NK-92 (cell line): ENCODE measurements around the gene USH1G.
"Not testable (repeated sequence)": the region's sequence is repeated elsewhere in the genome, so short reads cannot be mapped to it uniquely, and the experiment has no call there.

Source experiments
- DNase-seq: peaks from one replicate; lab custom pipeline; 2025; ENCODE audit not compliant: unreplicated experiment; lab: John Stamatoyannopoulos, UW

The USH1G gene

DNA sequence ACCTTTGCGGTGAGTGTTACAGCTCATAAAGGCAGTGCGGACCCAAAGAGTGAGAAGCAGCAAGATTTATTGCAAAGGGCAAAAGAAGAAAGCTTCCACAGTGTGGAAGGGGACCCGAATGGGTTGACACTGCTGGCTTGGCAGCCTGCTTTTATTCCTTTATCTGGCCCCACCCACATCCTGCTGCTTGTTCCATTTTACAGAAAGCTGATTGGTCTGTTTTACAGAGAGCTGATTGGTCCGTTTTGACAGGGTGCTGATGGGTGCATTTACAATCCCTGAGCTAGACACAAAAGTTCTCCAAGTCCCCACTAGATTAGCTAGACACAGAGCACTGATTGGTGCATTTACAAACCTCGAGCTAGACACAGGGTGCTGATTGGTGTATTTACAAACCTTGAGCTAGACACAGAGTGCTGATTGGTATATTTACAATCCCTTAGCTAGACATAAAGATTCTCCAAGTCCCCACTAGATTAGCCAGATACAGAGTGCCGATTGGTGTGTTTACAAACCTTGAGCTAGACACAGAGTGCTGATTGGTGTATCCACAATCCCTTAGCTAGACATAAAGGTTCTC lies 16.8 kb downstream of the USH1G start:
- not testable (repeated sequence) for DNase-seq

DNA sequence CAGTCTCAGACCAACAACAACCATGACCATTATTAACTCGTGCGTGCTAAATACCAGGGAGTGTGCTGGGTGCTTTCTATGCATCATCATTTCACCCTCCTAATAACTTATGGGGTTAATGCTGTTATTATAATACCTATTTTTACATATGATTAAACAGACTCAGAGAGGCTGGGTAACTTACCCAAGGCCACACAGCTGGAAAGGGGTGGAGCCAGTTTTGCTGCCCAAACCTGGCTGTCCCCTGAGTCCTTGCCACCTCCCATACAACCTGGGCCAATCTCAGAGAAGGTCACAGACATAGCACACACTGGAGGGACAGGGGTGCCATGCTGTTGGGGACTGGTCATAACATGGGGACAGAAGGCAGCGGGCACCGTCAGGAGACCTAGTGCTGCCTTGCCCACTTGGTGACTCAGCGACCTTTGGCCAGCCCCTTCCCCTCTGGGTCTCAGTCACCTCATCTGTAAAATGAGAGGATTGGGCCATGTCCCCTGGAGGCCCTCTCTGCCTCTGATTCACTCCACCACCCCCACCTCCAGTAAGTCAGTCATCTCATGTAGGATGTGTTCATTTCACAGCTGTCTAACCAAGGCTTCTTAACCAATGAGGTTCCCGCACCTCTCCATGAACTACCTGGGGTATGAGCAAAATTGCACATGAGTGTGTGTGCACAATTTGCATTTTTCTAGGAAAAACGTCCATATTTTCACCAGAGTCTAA lies 18.2 kb downstream of the USH1G start:
- no peak for DNase-seq

DNA sequence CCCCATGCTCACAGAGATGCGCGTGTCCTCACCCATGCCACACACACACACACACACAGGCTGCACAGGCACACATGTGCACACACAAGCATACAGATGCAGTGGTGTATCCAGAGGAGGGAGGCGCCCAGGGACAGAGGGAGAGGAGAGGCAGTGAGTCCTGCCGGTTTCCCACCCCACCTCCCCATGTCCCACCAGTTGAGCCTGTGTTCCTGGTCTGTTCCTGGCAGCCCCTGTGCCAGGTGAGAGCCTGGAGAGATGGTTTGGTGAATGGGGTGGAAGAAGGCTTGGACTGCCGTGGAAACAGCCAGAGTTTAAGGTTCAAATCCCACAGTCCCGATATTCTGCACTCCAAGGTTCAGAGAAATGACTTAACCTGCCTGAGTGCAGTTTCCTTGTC lies 19.4 kb downstream of the USH1G start:
- no peak for DNase-seq

DNA sequence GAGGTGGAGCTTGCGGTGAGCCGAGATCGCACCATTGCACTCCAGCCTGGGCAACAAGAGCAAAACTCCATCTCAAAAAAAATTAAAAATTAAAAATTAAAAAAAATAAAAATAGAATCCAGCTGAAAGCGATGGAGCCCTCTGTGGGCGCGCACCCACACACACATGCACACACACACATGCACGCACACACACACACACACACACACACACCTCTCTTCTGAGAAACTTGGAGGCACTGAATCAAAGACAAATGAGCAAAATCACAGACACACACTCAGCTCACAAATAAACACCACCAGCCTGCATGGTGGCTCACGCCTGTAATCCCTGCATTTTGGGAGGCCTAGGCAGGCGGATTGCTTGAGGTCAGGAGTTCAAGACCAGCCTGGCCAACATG lies 20.0 kb downstream of the USH1G start:
- DNase-seq, result no peak

DNA sequence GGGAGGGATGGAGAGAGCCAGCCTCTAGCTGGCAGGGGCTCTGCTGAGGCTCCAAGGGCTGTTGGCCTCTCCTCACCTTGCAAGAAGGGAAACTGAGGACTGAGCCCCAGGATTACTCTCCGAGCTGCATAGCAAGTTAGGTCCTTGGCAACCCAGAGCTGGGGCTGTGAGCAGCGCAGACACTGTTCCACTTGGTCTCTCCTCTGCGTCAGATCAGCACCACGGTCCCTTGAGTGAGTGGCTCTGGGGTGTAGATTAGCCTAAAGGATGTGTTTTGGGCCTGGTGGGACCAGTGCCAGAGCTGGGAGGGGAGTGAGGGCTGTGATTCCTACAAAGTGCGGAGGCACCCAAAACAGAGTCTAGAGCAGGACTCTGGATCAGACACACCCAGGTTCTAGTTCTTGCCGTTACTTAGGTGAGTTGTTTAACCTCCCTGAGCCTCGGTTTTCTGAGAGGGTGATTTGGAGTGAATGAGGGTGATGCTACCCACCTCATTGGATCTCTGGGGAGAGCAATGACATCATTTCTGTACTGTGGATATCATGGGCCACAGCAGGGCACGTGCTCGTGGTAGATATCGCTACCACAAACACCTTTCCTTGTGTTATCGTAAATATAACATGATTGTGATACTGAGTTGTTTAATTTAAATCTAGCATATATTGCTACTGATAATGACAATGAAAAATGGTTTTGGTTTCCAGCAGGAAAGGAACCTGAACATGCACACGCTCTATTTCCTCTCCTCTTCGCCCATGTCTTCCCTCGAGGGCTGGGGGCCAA lies 21.5 kb downstream of the USH1G start:
- DNase-seq, result no peak

DNA sequence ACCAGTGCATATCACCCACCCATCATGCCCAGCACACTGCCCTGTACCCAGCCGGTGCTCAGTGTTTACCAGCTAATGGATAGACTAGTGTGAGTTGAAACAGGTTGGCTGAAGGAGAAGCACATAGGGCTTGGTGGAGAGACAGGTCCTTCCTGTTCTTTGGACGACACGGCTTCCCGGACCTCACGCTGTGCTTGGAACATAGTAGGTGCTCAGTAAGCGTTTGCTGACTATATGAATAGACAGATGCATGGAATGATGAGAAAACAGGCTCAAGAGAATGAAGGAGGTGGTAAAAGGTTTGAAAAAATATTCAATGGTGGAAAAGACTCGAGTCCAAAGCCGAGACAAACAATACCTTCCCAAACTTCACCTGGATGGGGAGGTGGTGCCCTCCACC lies 22.8 kb downstream of the USH1G start:
- DNase-seq, result no peak

DNA sequence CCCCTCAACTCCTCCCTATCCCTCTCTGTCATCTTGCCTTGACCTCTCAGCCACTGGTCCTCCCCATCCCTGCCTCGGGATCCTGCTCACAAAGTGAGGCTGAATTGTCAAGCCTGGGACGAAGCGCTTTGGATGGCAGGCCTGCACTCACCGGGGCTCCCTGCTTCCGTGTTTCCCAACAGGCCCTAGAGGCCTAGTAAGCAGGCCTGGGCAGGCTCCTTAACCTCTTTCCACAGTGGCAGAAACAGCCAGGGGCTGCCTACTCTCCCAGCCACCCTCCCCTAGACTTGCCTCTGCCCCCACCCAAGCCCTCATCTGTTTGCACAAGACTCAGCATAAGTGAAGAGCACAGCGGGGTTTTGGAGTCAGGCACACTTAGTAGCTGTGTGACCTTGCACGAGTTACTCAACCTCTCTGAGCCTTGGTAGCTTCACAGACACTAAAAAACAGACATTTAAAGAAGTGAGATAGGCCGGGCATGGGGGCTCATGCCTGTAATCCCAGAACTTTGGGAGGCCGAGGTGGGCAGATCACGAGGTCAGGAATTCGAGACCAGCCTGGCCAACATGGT lies 24.6 kb downstream of the USH1G start:
- no peak for DNase-seq

DNA sequence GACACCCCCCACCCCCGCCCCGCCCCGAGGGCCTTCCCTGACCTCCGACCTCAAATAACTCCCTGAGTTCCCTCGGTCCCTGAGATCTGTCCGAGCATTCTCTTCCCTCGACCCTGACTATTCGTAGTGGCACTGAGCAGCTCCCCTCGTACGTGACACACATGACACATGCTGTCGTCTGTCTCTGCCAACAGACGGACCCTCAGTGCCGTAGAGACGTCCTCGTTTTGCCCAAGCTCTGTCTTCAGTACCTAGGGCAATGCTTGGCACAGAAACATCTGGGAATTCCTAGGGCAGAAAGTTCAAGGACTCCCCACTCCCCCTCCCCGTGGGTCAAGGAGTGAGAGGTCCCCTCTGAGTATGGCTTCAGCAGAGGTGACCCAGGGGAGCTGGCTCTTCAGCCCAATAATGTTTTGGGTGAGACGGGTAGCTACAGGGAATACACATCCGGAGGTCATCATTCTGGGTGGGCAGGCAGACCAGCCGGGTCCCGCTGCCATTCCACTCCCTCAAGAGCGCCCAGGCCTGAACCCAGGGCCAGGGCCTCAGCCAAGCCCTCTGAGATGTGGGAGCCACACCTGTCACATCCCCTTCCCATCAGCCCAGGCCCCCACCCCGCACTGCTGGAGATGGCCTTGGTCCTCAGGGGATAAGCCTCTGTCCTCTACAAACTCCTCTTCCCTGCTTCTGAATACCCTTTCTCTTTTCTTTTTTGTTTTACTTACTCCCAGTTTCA lies 29.0 kb downstream of the USH1G start:
- no peak for DNase-seq

DNA sequence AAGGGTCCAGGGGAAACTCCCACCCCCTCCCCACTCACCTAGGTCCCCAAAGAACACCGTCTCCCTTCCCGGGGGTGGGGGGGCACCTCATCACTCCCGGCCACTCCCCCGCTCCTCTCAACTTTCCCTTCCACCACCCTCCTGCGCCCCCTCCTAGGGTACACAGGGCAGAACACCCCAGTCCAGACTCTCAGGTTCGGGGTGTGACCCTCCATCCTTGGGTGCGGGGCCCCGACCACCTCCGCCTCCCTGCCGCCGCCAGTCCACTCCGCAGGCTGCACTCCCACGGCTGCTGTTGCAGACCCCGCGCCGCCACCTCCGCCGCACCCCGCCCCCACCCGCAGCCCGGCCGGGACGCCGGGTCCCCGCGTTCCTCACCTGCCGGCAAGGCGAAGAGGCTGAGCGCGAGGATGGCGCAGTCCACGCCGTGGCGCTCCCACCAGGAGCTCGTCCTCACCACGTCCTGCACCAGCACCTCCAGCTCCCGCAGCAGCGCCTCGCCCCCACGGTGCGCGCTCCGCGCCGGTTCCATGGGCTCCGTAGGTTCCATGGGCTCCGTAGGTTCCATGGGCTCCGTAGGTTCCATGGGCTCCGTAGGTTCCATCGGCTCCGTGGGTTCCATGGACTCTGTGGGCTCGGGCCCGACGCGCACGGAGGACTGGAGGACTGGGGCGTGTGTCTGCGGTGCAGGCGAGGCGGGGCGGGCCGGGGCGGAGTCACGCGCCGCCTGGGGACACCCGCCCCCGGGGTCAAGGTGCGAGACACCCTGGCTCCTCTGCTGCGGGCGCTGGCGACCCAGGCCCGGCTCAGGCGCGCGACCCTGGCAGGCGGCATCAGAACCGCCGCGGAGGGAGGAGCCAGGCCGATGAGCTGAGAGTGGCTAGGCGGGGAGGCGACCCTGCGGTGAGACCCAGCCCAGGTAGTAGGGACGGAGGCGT lies 29.8 kb downstream of the USH1G start, which contains the start of gene FADS6:
Gene FADS6, minus strand, starts transcription at position 660 of the 938 bp plus-strand sequence. Its CDS starts 38 bp downstream, at position 622.
- DNase-seq, result no peak

DNA sequence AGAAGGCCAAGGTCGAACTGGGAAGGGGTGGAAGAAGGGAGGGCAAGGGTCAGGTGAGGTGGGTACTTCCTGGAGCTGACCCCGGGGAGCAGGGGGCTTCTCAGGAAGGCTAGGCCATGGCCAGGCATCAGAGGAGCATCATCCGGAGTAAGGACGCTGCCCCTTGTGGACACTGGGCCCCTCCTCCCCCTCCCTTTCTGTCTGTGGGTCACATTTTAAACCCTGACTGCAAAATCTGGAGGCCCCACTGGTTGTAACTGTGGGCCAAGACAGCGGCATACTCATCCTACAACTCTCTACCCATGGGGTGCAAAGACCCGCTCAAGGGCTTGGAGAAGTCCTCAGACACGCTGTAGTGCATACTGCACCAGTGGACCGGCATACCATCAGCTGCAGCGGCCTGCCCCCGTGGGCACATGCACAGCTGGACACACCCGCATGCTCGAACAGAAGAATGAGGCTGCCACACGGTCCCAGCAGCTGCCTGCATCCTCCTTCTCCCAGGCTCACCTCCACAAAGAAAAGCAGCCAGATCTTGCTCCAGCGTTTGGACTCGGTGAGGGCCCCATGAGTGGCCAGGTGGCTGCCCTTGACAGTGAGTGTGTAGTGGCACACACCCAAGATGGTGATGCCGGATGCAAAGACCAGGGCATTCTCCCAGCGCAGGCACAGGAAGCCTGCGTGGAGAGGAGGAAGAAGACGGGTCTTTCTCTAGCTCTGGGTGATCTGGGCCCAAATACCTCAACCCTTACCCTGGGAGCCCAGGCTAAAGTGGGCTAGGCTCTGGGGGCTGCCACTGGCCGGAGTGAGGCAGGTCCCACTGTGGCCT lies 30.8 kb downstream of the USH1G start:
- no peak for DNase-seq

DNA sequence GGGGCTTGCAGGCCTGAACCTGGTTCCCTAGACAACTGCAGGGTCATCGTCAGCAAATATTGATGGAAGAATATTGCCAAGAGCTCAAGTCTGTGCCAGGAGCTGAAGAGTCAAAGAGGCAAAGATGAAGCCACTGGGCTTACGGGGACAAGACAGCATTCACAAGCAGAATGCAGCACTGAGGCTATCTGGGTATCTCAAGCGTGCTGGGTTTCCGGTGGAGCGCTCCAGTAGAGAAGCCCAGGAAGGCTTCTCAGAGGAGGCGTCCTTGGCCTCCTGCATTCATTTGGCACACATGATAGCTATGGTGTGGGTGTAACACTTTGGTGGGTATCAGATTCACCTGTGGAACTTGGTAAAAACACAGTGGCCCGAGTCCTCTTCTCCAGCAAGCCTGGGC lies 32.5 kb downstream of the USH1G start:
- no peak for DNase-seq

DNA sequence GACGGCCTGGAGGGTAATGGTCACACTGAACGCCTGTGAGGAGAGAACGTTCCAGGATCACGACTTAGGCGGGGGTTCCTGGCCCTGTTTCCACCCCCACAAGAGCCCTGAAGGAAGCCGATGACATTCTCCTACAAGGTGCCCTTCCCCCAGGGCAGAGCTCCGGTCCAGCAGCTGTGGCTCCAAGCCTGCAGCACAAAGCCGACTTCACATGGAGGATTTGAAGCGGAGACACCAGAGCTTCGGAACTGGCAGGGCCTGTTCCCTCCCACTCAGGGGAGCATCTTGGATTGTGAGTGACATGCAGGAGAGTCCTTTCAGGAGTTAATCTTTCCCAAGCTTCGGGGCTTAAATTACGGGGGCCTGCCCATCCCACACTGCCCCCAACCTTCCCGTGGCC lies 34.6 kb downstream of the USH1G start:
- DNase-seq, result no peak

DNA sequence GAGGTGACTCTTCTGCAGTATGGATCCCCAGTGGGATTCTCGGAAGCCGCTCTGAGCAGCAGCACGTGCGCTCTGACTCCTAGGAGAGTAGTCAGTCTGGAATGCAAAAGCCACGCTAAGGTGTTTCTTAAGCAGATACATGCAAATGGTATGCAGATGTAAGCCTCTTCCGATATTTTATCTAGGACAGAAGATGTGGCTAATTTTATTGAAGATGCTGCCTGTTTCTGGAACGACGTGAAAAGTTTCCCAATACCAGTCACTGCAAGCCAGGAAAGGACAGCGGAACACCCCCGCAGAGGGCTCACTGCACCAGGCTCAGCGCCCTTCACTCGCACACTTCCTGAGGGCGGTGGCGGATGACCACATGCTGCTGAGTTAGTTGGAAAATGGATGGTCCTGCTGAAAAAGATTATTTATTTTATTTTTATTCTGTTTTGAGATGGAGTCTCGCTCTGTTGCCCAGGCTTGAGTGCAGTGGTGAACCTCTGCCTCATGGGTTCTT lies 39.8 kb downstream of the USH1G start:
- no peak for DNase-seq

DNA sequence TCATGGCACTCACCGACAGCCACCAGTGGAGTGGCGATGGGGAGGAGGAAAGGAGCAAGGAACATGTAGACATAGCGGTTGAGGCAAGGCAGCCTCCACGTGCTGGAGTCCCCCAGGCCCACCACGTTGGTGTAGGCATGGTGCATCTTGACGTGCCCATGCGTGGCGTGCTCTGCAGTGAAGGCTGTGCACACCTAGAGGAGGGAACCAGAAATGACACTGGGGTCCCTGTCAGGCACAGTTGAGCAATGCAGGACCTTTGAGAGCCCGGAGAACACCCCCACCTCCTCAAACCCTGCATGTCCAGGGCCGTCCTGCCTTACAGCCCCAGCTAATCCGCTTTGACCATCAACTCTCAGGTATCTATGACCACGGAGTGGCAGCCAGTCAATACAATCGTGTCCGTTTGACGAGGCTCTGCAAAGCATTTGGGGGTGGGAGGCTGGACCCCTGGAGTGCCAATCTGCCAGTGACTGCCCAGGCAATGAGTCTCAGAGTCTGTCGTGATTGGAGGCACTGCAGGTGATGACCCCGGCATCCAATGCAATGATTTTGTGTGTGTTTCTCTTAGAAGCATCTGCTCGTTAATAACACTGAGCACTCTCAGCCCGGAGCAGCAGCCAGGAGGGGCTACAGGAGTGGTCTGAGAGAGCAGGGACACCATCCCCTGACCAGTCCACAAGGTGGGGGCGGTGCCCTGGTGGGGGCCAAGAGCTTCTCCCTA lies 40.4 kb downstream of the USH1G start:
- no peak for DNase-seq

DNA sequence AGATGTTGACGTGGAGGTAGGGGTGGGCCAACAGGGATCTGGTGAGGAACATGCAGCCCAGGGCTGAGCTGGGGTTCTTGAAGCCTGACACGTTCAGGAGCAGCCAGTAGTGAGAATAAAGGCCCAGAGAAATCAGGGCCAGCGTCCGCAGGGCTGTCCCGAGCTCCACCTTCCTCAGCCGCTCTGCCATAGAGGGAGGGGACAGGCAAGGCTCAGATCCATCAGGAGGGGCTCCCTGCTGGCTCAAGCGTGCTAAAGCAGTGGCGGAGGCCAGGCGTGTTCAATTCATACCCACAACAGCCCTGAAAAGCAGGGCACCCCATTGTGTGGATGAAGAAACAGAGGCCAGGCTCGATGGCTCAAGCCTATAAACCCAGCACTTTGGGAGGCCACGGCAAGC lies 42.0 kb downstream of the USH1G start:
- no peak for DNase-seq

DNA sequence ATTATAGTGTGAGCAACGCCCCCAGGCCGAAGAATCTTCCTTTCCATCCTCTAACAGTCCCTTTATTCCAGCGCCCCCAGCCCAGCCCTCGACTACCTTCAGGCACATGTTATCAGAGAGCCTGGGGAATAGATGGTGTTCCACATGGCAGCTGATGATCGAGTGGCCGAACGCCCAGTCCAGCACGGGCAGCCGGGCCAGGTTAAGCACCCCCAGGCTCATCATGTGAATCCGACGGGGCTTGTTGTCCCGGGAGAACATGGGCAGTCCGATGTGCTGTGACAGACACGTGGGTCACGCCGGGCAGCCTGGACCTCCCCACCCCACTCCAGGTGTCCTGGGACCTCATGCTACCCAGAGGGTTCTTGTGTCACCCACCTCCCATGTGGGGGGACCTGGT lies 43.7 kb downstream of the USH1G start:
- no peak for DNase-seq

DNA sequence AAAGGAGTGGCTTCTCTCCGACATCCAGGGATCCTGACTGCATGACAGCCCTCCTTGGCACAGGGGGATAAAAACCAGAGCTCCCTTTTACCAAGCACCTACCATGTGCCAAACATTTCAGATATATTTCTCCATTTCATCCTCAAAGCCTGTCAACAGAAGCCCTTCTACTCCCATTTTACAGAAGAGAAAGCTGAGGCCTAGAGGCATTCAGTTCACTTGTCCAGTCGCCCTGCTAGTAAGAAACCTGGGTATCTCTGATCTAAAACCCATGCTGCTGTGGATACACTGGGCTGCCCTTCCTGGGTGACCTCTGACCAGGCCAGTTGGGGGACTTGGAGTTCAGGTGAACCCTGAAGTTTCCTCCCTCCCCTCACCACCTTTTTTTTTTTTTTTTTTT lies 44.4 kb downstream of the USH1G start:
- DNase-seq, result no peak
